IPS-15b (cell line): ENCODE measurements around the gene RETSAT.
A peak's percentile ranks its signal among the peaks of the same experiment; 100 is the strongest.
"Not testable (repeated sequence)": the region's sequence is repeated elsewhere in the genome, so short reads cannot be mapped to it uniquely, and the experiment has no call there.

Experiments used
- H3K27me3 ChIP-seq: one replicate; pipeline ENCODE4 v1.6.1; 2013; ENCODE audit warnings: low read length; ENCODE audit not compliant: control insufficient read depth, insufficient read depth
- H3K36me3 ChIP-seq: one replicate; pipeline ENCODE4 v1.6.1; 2013; ENCODE audit warnings: low read length; ENCODE audit not compliant: control insufficient read depth, insufficient read depth
- H3K4me1 ChIP-seq: one replicate; pipeline ENCODE4 v1.6.1; 2013; ENCODE audit warnings: mild to moderate bottlenecking, low read length; ENCODE audit not compliant: control insufficient read depth, insufficient read depth
- H3K4me3 ChIP-seq: one replicate; pipeline ENCODE4 v1.5.1; 2013; ENCODE audit warnings: low read depth, low read length
- H3K9ac ChIP-seq: one replicate; pipeline ENCODE4 v1.6.1; 2013; ENCODE audit warnings: low read depth, mild to moderate bottlenecking, low read length
- H3K9me3 ChIP-seq: one replicate; pipeline ENCODE4 v1.6.1; 2013; ENCODE audit warnings: mild to moderate bottlenecking, low read length; ENCODE audit not compliant: control insufficient read depth, insufficient read depth

RETSAT gene

DNA sequence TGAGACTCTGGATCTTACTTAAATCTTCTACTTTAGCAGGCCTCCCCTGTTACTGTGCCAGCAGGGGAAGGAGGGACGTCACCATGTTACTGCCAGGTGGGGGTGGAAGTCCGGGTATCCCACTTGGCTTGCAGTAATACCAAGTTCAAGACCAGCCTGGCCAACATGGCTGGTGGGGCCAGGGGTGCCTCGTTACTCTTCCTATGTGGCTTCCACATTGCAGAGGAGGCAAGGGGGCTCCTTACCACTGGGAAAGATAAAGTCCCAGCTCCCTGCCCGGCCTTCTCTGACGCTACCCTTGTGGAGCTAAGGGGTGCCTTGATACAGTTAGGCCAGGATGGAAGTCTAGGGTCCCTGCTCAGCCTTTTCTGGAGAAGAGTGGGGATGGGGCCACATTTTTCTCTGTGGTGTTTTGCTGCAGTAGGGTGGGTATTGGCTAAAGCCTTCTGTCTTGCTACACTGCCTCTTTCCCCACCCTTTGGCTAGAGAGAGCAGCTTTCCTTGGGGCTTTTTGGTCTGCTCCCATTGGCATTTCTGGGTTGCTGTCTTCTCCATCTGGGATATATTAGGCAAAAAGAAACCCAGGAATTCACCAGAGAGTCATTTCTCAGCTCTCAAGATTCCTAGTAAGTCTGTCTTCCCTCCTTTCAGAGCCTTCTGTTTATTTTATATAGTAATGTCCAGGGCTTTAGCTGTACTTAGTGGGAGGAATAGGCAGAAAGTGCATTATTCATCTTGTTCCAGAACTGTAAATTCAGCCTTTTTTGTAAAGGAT is 22.1 kb upstream of the RETSAT start:
- H3K4me3 ChIP-seq = no peak overlapping the region
- peaks cover 2% of the 10 kb centered on the region for H3K36me3 ChIP-seq
- H3K9me3 ChIP-seq = no peaks in the 10 kb centered on the region
- H3K4me1 ChIP-seq = no peaks in the 10 kb centered on the region
- H3K9ac ChIP-seq = no peak overlapping the region
- no peaks in the 10 kb centered on the region for H3K27me3 ChIP-seq

DNA sequence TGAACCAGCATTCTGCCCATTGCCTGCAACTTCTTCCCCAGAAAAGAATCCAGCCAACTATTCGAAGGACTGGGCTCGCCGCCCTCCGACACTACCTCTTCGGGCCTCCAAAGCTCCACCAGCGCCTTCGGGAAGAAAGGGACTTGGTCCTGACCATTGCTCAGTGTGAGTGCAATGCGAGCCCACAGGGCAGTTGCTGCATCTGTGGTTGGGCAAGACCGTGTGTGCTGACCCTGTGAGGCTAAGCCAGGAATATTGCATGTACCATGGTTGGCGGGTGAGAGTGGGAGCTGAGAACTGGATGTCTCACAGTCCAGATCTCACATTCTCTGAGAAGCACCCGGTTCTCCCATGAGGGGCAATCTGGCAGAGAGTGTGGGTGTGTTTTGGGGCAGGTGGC is 16.7 kb upstream of the RETSAT start:
- Histone ChIP-seq H3K4me1 (no peaks in the 10 kb centered on the region), H3K9ac (no peak overlapping the region), H3K9me3 (no peaks in the 10 kb centered on the region), H3K36me3 (peaks cover 5% of the 10 kb centered on the region), H3K27me3 (no peaks in the 10 kb centered on the region), H3K4me3 (no peak overlapping the region)

DNA sequence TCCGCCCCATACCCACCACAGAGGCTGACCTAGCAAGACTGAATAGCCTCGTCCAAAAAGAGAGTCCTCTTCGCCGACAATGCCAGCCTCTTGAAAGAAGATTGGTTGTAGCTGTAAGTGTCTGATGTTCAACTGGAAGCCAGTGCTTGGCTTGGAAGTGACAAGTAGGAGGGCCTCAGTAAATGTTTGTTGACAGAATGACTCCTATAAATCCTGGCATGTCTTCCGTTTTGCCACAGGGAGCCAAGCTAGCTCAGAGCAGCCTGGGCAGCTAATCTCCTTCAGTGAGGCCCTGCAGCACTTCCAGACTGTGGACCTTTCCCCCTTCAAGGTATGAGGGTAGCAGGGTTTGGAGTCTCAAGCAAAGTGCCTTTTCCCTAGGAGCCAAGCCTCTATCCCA is 15.2 kb upstream of the RETSAT start:
- Histone ChIP-seq H3K4me3 (no peak overlapping the region), H3K27me3 (no peaks in the 10 kb centered on the region), H3K36me3 (peaks cover 5% of the 10 kb centered on the region), H3K4me1 (no peaks in the 10 kb centered on the region), H3K9ac (no peak overlapping the region), H3K9me3 (no peaks in the 10 kb centered on the region)

GRCh38 chr2:85368921-85369320 is 14.6 kb upstream of the RETSAT start:
- no peaks in the 10 kb centered on the region for H3K4me1 ChIP-seq
- no peaks in the 10 kb centered on the region for H3K9me3 ChIP-seq
- H3K9ac ChIP-seq = no peak overlapping the region
- H3K36me3 ChIP-seq = peaks cover 5% of the 10 kb centered on the region
- H3K27me3 ChIP-seq = no peaks in the 10 kb centered on the region
- no peak overlapping the region for H3K4me3 ChIP-seq

DNA sequence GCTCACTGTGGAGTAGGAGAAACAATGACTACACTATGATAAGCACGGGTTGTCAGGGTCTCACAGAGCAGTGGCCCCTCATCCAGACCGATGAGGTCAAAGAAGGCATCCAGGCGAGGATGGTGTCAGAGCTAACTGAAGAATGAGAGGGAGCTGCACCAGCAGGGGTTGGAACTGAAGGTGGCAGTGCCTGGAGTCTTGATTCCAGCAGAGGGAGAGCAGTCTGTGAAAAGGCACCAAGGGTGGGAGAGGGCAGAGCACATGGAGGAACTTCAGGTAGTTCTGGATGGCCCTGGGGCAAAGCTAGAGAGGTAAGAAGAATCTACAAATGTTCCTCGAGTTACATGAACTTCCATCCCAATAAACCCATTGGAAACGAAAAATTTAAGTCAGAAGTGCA is 12.9 kb upstream of the RETSAT start:
- H3K36me3 ChIP-seq = peaks cover 9% of the 10 kb centered on the region
- no peaks in the 10 kb centered on the region for H3K4me1 ChIP-seq
- no peak overlapping the region for H3K9ac ChIP-seq
- H3K4me3 ChIP-seq = no peak overlapping the region
- no peaks in the 10 kb centered on the region for H3K27me3 ChIP-seq
- H3K9me3 ChIP-seq = no peaks in the 10 kb centered on the region

- H3K9ac ChIP-seq, H3K27me3 ChIP-seq, H3K4me3 ChIP-seq, H3K9me3 ChIP-seq, H3K36me3 ChIP-seq, H3K4me1 ChIP-seq: not testable (repeated sequence)
Measured at GRCh38 chr2:85362653-85363387, 8.5 kb upstream of the RETSAT start.

- H3K4me3 ChIP-seq = no peak overlapping the region
- H3K36me3 ChIP-seq = no peaks in the 10 kb centered on the region
- no peaks in the 10 kb centered on the region for H3K9me3 ChIP-seq
- no peak overlapping the region for H3K9ac ChIP-seq
- H3K4me1 ChIP-seq = no peaks in the 10 kb centered on the region
- no peaks in the 10 kb centered on the region for H3K27me3 ChIP-seq
Measured at GRCh38 chr2:85357736-85358135, 3.4 kb upstream of the RETSAT start.

DNA sequence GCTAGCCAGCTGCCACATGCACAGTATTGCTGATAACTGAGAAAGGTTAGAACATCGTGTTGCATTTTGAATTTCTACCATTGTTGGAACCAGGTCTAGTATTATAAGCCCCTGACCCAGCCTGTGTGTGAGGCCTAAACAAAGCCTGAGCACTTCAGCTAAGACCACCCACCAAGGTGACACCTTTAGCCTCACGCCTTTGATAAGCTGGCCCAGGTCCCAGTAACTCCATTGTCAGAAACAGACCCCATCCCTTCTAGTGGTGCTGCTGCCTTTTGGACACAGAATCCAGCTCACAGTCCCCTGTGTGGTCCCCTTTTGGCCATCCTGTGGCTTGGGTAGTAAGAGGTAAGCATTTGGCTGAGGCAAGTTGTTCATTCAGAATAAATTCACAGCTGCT is 1.9 kb upstream of the RETSAT start:
- H3K27me3 ChIP-seq = no peaks in the 10 kb centered on the region
- no peaks in the 10 kb centered on the region for H3K9me3 ChIP-seq
- no peaks in the 10 kb centered on the region for H3K36me3 ChIP-seq
- no peak overlapping the region for H3K9ac ChIP-seq
- no peaks in the 10 kb centered on the region for H3K4me1 ChIP-seq
- H3K4me3 ChIP-seq = no peak overlapping the region

- Histone ChIP-seq H3K36me3 (peaks cover 4% of the 10 kb centered on the region), H3K4me1 (no peaks in the 10 kb centered on the region), H3K4me3 (peak overlapping the region; percentile 100), H3K9ac (no peak overlapping the region), H3K9me3 (no peaks in the 10 kb centered on the region), H3K27me3 (no peaks in the 10 kb centered on the region)
Measured at GRCh38 chr2:85355521-85355920, 1.2 kb upstream of the RETSAT start.

- peak overlapping the region; percentile 100 for H3K4me3 ChIP-seq
- H3K9me3 ChIP-seq = no peaks in the 10 kb centered on the region
- H3K27me3 ChIP-seq = no peaks in the 10 kb centered on the region
- H3K4me1 ChIP-seq = no peaks in the 10 kb centered on the region
- peaks cover 8% of the 10 kb centered on the region for H3K36me3 ChIP-seq
- peak overlapping the region; percentile 88 for H3K9ac ChIP-seq
Measured at GRCh38 chr2:85355073-85355410, 714 bp upstream of the RETSAT start.

DNA sequence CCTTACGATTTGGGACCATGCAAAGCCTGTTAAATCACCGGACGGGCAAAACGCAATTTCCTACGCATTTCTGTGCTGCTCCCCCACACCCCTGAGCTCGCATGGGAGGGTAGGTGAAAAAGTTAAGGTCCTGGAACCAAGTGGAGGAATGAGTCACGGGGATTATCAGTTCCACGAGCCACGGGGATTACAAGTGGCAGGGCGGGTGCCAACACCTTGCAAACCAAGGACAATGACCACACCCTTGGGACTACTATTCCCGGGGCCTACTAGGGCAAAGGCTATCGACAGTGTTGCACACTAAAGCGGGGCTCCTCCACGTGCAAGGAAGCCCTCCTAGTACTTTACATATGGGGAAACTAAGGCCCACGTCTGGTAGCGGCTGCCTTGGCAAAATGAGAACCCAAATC is 447 bp downstream of the RETSAT start:
- no peaks in the 10 kb centered on the region for H3K9me3 ChIP-seq
- H3K27me3 ChIP-seq = no peaks in the 10 kb centered on the region
- H3K9ac ChIP-seq = peak overlapping the region; percentile 79
- H3K36me3 ChIP-seq = peaks cover 11% of the 10 kb centered on the region
- peak overlapping the region; percentile 100 for H3K4me3 ChIP-seq
- H3K4me1 ChIP-seq = no peaks in the 10 kb centered on the region

DNA sequence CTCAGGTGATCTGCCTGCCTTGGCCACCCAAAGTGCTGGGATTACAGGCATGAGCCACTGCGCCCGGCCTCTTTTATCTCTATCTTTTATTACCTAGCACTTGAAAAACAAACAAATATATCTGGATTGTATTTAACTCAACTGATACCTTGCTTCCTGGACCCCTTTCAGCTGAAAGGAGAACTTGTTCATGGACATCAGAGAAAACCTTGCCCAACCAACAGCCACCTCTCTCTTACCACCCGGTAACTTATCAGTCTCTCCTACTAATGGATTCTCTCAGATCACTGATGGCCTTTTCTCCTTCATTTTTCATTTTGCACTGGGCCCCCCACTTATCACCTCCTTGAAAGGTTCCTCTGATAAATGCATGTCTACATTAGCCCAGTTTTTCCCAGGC is 6.7 kb downstream of the RETSAT start:
- Histone ChIP-seq H3K9ac (no peak overlapping the region), H3K27me3 (no peaks in the 10 kb centered on the region), H3K36me3 (peaks cover 17% of the 10 kb centered on the region), H3K4me1 (no peaks in the 10 kb centered on the region), H3K4me3 (no peak overlapping the region), H3K9me3 (no peaks in the 10 kb centered on the region)
